SK-N-MC (cell line): ENCODE results near the gene AMMECR1.

Experiments used
- DNase-seq: peaks from one replicate; pipeline ENCODE4 v3.0.0-alpha.2; 2011; ENCODE audit warnings: low read depth, low spot score
- H3K27ac ChIP-seq: fragments of 200-600 bp; sonication (generic); 2 replicates; pipeline ENCODE4 v1.5.1; 2016; ENCODE audit warnings: mixed run types
- H3K36me3 ChIP-seq: fragments of 200-600 bp; sonication (generic); 2 replicates; pipeline ENCODE4 v1.6.1; 2017; ENCODE audit warnings: antibody characterized with exemption, low read length, mixed read lengths; ENCODE audit not compliant: insufficient read depth
- H3K4me3 ChIP-seq: fragments of 200-600 bp; sonication (generic); 2 replicates; pipeline ENCODE4 v1.5.1; 2016
- H3K9ac ChIP-seq: fragments of 200-600 bp; sonication (generic); 2 replicates; pipeline ENCODE4 v1.8.0; 2017; ENCODE audit warnings: mixed run types, mixed read lengths; ENCODE audit not compliant: insufficient read length
- H3K9me3 ChIP-seq: fragments of 200-600 bp; sonication (generic); 2 replicates; pipeline ENCODE4 v1.6.1; 2017; ENCODE audit warnings: low read depth, mild to moderate bottlenecking, antibody characterized with exemption, low read length, moderate library complexity, mixed read lengths
- EZH2 ChIP-seq: fragments of 200-600 bp; sonication (generic); IDR thresholded peaks from one replicate; pipeline ENCODE4 v1.6.1; 2017; ENCODE audit warnings: antibody characterized with exemption
- FOXP2 ChIP-seq: optimal IDR thresholded peaks from 2 replicates; pipeline ENCODE3; 2011; ENCODE audit warnings: mild to moderate bottlenecking, moderate library complexity; ENCODE audit not compliant: insufficient read depth; ENCODE audit errors: extremely low read length, control extremely low read depth
- POLR2AphosphoS5 ChIP-seq: IDR thresholded peaks from 2 replicates; pipeline ENCODE4 v1.6.1; 2012; ENCODE audit warnings: mild to moderate bottlenecking, low read depth, low read length, borderline replicate concordance

The AMMECR1 gene

GRCh38 chrX:110228453-110228852, 89.4 kb downstream of the AMMECR1 start:
- TF ChIP-seq FOXP2 (no peak), POLR2AphosphoS5 (no peak), EZH2 (no peak)
- no peaks in the 10 kb centered on the region for H3K9me3 ChIP-seq
- H3K9ac ChIP-seq: no peak overlapping the region
- no peak overlapping the region for H3K4me3 ChIP-seq
- no peak overlapping the region for H3K27ac ChIP-seq
- H3K36me3 ChIP-seq: no peaks in the 10 kb centered on the region
- DNase-seq: no peak

- Histone ChIP-seq H3K9me3 (no peaks in the 10 kb centered on the region), H3K27ac (no peak overlapping the region), H3K4me3 (no peak overlapping the region), H3K9ac (no peak overlapping the region), H3K36me3 (no peaks in the 10 kb centered on the region)
- TF ChIP-seq EZH2 (no peak), POLR2AphosphoS5 (no peak), FOXP2 (no peak)
- no peak for DNase-seq
Observed at GRCh38 chrX:110226931-110227330, 91.0 kb downstream of the AMMECR1 start.

- TF ChIP-seq FOXP2 (no peak), POLR2AphosphoS5 (no peak), EZH2 (no peak)
- no peaks in the 10 kb centered on the region for H3K9me3 ChIP-seq
- no peak for DNase-seq
Observed at GRCh38 chrX:110224926-110225617, 92.8 kb downstream of the AMMECR1 start.

GRCh38 chrX:110222497-110223257, 95.2 kb downstream of the AMMECR1 start:
- H3K9me3 ChIP-seq: no peaks in the 10 kb centered on the region; the same call in 1 of the 2 replicates
- H3K27ac ChIP-seq: no peak overlapping the region
- TF ChIP-seq FOXP2 (no peak), POLR2AphosphoS5 (no peak), EZH2 (no peak)
- no peak for DNase-seq
- no peak overlapping the region for H3K4me3 ChIP-seq
- H3K9ac ChIP-seq: no peak overlapping the region
- no peaks in the 10 kb centered on the region for H3K36me3 ChIP-seq

More at GRCh38 chrX:110224926-110225617, 92.8 kb downstream of the AMMECR1 start:
- Histone ChIP-seq H3K36me3 (no peaks in the 10 kb centered on the region), H3K4me3 (no peak overlapping the region), H3K9ac (no peak overlapping the region), H3K27ac (no peak overlapping the region)

GRCh38 chrX:110219920-110220319, 98.0 kb downstream of the AMMECR1 start:
- H3K9me3 ChIP-seq: no peaks in the 10 kb centered on the region; the same call in 1 of the 2 replicates
- H3K4me3 ChIP-seq: no peak overlapping the region
- H3K36me3 ChIP-seq: no peaks in the 10 kb centered on the region
- no peak for DNase-seq
- no peak for TF ChIP-seq POLR2AphosphoS5
- TF ChIP-seq FOXP2: no peak
- no peak for TF ChIP-seq EZH2
- no peak overlapping the region for H3K27ac ChIP-seq
- no peak overlapping the region for H3K9ac ChIP-seq

- TF ChIP-seq FOXP2 (no peak), POLR2AphosphoS5 (no peak), EZH2 (no peak)
- DNase-seq: peak; percentile 44
- Histone ChIP-seq H3K27ac (no peak overlapping the region), H3K9ac (no peak overlapping the region), H3K4me3 (no peak overlapping the region), H3K9me3 (no peaks in the 10 kb centered on the region; the same call in 1 of the 2 replicates), H3K36me3 (no peaks in the 10 kb centered on the region)
Observed at GRCh38 chrX:110218591-110218990, 99.3 kb downstream of the AMMECR1 start.

- TF ChIP-seq EZH2 (no peak), FOXP2 (no peak), POLR2AphosphoS5 (no peak)
- H3K36me3 ChIP-seq: no peaks in the 10 kb centered on the region
- no peak overlapping the region for H3K9ac ChIP-seq
- H3K4me3 ChIP-seq: no peak overlapping the region
- no peak for DNase-seq
- H3K27ac ChIP-seq: no peak overlapping the region
- H3K9me3 ChIP-seq: no peaks in the 10 kb centered on the region; the same call in 1 of the 2 replicates
Observed at GRCh38 chrX:110216027-110216426, 101.9 kb downstream of the AMMECR1 start.

GRCh38 chrX:110215411-110215810, 102.5 kb downstream of the AMMECR1 start:
- no peak overlapping the region for H3K4me3 ChIP-seq
- TF ChIP-seq EZH2 (no peak), FOXP2 (no peak), POLR2AphosphoS5 (no peak)
- H3K36me3 ChIP-seq: no peaks in the 10 kb centered on the region
- DNase-seq: no peak
- H3K27ac ChIP-seq: no peak overlapping the region; the same call in 1 of the 2 replicates
- no peak overlapping the region for H3K9ac ChIP-seq
- no peaks in the 10 kb centered on the region; the same call in 1 of the 2 replicates for H3K9me3 ChIP-seq
